Activated gamma-delta T cell treated with anti-CD3 and anti-CD28 coated beads, Interleukin-2, amount 50 U/mL, for 16 hours (primary cell): ENCODE data around the gene TMEM255B.
"Not testable (repeated sequence)": the region's sequence is repeated elsewhere in the genome, so short reads cannot be mapped to it uniquely, and the experiment has no call there.

Experiments
- DNase-seq: peaks from one replicate; pipeline ENCODE4 v3.0.0-alpha.2; 2020; ENCODE audit warnings: low read depth

The TMEM255B gene

DNA sequence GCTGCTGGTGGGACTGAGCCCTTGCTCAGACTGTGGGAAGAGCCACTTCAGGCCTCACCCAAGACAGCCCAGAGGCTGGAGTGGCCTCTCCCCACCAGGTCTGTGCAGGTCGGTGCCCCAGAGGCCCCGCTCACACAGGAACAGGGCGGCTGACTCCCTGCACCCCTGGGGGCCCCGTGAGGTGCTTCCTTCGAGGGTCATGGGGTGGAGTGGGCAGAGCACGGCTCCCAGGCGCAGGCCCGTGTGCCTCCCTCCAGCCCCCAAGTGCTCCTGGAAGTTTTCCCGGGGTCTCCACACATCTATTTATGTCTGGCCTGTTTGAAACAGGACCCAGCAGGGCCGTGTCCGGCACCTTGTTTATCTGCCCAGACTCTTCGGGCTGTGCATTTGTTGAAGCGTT is 9.5 kb upstream of the TMEM255B start:
- no peak for DNase-seq

DNA sequence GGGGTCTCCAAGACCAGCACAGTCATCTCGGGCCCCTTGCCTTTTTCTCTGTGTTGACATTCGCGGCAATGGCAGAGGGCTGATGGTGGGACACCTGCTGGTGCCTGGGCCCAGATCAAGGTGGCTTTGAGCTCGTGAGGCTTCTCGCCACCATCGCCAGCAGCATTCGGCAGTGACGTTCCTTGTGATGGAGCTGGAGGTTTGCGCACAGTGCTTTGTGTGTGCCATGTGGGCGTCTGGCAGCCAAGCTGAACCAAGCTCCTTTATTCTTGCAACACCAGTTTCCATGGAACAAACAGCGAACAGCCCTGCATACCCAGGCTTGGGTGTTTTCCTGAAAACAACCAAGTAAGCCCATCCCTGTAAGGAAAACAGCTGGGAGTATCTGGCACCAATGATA is 9.1 kb upstream of the TMEM255B start:
- DNase-seq: no peak

DNA sequence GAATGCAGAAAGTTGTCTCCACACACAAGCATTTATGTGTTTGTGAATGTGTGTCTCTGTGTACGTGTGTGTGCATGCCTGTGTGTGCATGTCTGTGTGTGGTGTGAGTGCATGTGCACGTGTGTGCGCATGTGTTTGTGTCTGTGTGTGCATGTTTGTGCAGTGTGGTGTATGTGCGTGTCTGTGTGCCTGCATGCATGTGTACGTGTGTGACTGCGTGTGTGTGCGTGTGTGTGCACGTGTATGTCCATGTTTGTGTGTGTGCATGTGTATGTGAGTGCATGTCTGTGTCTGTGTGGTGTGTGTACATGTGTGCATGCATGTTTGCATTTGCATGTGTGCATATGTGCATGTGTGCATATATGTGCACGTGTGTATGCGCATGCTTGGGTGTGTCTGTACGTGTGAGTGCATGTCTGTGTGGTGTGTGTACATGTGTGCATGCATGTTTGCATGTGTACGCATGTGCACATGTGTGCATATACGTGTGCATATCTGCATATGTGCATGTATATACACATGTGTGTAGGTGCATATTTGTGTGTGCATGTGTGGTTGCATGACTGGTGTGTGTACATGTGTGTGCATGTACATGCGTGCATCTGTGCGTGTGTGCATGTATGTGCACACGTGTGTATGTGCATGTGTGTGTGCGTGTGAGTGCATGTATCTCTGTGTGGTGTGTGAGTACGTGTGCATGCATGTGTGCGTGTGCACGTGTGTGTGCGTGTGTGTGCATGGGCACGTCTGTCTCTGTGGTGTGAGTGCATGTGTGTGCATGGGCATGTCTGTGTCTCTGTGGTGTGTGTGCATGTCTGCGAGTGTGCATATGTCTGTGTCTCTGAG is 8.2 kb upstream of the TMEM255B start:
- no peak for DNase-seq

DNA sequence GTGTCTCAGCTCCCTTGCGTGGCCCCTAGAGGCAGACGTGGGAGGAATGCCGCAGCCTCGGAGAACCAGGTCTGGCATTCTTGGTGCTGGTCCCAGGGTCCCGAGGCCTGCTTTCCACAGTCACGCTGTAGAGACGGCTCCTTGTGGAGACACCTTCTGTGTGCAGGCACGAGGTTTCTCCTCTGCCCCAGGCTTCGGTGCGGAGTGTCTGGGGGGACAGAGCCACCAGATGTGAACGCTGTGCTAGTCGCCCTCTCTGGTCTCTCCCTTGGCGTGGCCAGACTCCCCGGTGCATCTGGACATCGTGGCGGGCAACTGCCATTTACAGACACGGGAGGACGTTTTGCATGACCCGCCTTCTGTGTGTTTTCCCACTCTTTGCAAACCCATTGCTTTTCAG is 7.5 kb upstream of the TMEM255B start:
- no peak for DNase-seq

DNA sequence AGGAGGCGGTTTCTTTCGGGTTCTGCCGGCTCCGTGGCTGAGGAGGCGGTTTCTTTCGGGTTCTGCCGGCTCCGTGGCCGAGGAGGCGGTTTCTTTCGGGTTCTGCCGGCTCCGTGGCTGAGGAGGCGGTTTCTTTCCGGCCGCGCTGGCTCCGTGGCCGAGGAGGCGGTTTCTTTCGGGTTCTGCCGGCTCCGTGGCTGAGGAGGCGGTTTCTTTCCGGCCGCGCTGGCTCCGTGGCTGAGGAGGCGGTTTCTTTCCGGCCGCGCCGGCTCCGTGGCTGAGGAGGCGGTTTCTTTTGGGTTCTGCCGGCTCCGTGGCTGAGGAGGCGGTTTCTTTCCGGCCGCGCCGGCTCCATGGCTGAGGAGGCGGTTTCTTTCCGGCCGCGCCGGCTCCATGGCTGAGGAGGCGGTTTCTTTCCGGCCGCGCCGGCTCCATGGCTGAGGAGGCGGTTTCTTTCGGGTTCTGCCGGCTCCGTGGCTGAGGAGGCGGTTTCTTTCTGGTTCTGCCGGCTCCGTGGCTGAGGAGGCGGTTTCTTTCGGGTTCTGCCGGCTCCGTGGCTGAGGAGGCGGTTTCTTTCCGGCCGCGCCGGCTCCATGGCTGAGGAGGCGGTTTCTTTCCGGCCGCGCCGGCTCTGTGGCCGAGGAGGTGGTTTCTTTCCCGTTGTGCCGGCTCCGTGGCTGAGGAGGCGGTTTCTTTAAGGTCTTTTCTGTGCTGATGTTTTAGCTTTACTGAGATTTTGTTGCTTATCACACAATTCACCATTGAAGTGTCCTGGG is 6.6 kb upstream of the TMEM255B start:
- not testable (repeated sequence) for DNase-seq

DNA sequence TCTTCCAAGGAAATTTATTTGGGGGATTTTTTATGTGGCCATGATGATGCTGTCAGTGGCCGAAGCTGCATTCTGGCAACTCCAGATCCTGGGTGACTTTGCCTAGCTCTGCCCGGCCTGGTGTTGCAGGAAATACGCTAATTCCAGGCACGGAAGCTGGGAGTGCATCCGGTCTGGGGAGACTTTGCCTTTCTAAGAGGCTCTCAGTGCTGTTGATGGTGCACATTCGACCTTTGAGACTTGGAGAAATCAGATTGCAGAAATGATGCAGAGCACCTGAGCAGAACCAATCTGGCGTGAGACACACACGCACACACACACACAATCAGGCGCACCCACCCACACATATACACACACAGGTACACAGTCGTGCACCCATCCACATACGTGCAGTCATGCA is 5.9 kb upstream of the TMEM255B start:
- no peak for DNase-seq

DNA sequence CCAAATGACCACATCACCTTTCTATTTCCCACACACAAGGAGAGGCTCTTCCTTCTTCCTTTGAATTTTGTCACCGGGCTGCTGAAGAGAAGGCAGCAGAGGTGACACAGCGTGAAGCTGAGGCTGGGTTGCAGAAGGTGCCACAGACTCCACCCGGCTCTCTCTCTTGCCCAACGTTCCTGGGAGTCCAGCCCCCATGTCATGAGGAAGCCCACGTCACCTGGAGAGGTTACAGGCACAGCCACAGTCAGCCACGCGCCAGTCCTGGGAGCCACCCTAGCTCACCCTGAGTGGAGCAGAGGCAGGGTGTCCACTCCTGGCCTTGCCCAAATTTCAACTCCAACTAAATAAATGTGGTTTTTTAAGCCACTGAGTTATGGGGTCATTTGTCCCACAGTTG is 4.8 kb upstream of the TMEM255B start:
- no peak for DNase-seq

DNA sequence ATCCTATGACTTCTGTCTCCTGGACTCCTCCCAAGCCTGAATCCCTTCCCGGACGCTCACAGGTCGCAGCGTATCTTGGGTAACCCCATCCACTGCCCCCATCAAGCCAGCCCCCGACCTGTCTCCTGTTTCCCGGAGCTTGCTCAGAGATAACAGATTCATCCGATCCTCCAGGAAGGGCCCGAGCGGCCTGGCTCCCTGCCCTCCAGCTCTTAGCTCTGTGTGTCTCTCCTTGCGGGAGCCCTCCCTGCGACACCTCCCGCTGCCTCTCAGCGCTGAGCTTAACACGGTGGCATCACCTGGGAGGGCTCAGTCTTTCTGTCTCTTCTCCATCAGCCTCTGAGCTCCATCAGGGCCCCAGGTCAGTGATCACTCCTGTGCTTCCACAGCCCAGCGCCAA is 4.3 kb upstream of the TMEM255B start:
- DNase-seq: no peak

DNA sequence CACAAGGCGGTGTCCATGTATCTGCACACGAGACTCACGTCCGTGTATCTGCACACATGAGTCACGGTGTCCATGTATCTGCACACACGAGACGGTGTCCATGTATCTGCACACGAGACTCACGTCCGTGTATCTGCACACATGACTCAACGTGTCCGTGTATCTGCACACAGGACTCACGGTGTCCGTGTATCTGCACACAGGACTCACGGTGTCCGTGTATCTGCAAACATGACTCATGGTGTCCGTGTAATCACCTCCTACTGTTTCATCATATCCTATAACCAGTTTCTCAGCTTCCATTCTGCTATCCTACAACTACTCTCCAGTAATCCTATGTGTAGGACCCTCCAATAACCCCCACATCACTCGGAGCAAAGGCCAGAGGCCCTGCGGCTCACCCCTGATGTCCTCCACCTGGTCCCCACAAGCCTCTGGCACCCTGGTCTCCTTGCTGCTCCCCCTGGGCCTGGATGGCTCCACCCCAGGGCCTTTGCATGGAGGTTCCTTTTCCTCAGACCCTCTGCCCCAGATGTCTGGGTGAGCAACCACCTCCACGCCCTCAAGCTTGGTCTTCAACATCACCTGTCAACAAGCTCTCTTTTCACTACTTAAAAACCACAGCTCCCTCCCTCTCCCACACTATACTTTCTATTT is 2.5 kb upstream of the TMEM255B start:
- DNase-seq: no peak

DNA sequence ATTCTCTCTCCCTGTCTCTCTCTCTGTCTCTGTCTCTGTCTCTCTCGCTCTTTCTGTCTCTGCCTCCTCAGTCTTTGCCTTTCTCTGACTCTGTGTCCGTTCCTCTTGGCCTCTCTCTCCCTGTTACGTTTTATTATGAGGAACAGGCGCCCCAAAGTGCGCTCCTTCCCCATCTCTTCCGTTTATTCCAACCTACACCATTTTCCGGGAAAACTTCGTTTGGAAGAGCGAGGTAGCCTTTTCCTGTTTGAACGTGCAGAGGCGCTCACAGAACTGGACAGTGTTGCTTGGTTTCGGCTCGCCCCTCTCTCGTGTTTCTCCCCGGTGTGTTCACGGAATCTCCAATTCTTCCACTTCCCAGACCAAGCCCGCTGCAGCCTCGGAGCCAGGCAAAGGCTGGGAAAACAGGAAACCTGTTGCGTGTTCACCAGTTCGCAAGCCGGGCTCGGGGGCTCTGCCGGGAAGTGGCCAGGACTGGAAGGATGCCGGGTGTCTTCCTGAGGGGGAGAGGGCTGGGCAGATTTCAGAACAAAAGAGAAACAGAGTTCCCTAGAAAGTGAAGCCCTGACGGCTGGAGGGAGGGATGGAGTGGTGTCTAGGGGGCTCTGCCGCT is 605 bp downstream of the TMEM255B start:
- no peak for DNase-seq

DNA sequence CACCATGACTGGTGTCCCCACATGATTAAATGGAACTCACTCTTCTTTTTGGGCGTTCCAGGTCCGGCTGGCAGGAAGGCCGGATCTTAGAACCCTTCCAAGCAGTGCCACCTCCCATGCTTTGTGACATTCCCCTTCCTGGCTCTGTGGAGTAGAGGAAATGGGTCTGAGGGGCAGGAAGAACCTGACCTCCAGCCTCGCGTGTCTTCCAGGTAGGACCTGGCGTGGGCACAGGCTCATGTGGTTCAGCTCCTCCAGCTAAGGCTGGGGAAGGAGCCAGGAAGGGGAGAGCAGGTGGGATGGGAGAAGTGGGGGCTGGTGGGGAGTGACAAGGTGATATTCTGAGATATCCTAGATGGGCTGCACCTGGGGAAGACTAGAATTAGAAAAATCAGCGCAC is 2.1 kb downstream of the TMEM255B start:
- DNase-seq: no peak

DNA sequence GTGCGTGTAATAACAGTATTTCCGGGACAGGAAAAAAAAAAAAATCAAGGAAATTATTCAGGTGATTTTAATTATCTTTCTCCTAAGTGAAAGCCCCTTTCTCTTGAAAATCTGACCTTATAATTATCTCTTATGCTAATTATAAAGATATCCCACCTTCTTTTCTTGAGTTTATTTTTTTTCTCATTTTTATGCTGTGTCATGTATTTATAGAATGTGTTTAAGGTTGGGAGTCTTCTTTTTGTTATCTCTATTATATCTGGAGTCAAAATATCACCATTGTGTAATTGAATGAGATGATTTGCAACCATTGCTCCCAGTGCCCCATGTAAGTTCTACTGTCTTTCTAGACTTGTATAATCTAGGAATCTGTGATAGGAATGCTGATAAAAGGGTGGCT is 3.0 kb downstream of the TMEM255B start:
- no peak for DNase-seq

DNA sequence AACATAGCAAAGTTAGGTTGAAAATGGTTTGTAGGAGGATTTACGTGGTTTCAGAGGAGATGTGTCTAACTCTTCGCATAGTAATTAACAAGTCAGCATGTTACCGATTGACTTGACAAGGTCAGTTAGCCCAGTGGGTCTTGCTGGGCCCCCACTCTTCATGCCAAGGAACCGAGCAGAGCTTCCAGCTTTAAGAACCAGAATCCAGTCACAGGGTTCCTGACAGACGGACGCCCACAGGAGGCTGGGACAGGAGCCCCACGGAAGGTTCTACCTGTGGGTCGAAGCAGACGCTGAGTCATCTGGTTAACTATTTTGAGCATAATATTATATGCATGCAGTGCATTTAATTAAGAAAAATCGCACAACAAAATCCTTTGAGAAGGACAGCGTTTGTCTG is 3.5 kb downstream of the TMEM255B start:
- DNase-seq: no peak

DNA sequence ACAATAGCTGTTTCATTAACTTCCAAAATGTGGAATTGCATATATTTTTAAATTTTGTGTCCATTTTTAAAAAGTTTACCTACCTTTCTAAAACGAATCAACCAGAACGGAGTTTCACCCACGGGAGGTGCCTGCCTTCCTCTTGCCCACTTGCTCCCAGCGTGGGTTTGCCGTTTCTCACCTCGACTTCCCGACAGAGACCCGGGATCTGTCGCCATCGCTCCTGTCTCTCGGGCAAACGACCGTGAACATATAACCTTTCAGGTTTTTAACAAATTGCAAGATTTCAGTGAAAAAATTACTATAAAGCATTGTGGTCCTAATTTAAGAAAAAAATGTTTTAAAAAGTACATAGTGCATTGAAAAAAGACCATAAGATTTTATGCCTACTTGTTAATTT is 4.2 kb downstream of the TMEM255B start:
- no peak for DNase-seq

DNA sequence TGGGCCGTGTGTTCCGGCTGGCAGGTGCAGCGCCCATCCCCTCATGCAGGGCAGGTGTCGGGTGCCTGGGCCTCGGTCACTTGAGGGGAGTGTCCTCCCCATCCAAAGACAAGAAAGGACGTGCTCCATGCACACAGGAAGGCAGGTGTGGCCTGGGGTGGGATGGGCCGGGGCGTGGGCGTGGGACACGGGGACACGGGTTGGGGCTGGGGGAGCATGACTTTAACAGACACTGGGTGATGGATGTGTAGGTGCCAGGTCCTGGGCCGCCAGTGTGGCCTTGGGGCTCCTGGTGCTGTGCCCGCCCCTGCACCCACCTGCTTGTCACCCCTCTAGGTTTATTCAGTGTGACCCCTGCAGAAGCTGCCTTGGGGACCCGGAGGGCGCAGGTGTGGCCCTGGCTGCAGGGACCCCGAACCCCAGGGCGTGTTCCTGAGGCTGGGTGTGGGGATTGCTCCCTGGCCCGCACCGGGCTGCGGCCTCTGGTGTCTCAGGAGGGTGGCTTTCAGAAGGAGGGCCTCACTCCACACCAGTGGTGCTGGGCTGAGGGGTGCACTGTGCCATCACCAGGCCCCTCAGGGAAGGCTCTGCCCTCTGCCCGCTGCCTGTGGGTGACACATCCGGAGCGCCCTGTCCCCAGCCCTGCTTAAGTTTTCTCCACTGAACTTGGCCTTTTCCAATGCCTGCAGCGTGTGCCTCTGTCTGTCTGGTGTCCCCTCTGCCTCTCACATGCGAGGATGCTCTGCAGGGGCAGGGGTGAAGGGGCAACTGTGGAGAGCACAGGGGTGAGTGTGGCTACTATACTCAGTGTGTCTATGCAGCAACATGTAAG is 5.2 kb downstream of the TMEM255B start:
- DNase-seq: no peak

DNA sequence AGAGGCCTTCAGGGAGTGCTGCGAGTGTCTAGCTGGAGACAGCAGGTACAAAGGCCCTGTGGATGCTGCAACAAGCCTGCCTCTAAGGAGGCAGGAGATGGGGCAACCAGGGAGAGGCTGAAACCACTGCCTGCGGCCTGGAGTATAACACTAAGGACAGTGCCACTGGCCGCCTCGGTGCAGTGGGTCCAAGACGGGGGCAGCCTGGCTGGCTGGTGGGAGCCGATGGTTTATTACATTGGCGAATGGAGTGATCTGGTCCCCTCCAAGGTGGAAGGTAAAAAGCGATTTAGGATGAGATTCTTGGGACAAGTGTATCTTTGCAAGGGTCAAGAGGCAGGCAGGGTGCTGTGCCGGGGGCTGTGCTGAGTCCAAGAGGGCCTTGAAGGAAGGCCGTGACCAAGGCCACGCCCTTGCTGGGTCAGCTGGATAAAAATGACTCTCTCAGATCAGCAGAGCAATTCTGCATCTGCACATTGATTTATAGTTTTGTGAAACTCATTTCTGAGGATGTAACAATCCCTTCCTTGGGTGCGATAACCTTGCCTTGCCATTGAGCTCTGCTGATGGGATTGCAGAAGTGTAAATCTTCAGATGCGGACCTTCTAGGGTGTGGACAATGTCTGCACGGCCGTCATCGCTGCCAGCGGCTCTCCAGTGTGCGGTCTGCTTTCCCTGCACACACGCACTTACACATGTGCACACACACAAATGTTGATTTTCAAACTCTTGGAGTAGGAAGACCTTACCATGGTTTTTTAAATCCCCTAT is 6.0 kb downstream of the TMEM255B start:
- DNase-seq: no peak

DNA sequence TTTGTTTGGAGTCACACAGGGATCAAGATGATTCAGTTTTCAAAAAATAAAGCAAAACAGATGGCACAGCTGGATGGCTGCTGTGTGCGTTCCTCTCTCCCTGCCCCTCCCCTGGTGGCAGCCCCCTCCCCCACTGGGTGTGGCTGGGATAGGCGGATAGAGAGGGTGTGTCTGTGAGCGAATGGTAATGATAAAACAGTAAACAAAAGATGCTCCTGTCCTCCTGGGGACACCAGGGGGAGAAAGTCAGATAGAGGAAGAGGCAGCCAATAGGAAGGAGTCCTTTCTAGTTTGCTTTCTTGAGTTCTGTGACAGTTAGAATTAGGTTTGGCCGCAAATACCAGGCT is 6.5 kb downstream of the TMEM255B start:
- no peak for DNase-seq

DNA sequence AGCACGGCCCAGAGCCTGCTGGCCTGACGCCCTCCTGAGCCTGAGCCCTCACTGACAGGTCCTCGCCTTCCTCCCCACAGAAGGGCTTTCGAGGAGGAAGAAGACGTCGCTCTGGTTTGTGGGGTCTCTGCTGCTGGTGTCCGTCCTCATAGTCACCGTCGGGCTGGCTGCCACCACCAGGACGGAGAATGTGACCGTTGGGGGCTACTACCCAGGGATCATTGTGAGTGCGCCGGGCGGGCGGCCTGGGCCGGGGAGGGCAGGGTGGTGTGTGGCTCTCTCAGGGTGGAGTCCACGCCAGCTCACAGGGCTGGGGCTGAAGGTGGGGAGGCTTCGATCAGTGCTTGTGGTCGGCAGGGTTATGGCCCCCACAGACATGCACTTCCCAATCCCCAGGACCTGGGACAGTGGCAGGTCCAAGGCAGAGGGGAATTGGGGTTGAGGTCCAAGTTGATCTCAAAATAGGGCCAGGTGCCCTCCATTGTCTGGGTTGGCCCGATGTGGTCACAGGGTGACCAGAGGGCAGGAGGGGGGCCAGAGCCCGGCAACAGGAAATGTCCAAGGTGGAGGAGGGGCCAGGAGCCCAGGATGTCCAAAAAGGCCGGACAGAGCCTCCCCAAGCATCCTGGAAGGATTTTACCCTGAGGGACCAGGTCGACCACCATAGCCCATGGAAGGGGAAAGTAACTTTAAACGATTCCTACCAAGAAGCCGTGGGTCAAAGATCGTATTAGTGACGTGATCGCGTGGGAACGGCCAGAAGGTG is 7.2 kb downstream of the TMEM255B start:
- no peak for DNase-seq

DNA sequence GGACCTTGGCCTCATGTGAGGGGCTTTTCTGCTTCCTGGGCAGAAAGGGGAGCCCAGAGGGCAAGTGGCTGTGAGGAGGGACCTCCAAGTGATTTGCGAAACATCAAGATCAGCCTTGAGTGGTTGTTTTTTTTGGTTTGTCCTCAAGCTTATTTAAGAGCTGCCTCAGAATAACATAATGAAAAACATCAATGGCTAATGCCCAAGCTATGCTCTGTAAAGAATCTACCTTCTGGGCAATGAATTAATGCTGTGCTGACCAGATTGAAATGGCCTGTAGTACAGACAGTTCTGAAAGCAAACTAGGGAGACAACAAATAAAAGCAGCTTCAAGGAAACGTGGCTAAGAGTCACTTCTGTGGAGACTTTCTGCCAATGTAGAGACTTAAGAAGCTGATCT is 8.3 kb downstream of the TMEM255B start:
- DNase-seq: no peak
